ENCODE results near the gene DRGX. TPM values are rescaled to one million over a fixed set of nuclear protein-coding genes. Genes with fewer than 3 reads are reported as not detected.

Gene DRGX
- total and polyA plus RNA-seq, 2 donors (not counting 3 experiments of a cell fraction or from before 2014, with no cell fraction given) = not detected

- Histone ChIP-seq H3K4me1 (ENCODE audit: control insufficient read depth, extremely low read depth, insufficient read depth, low read length) (no peaks in the 10 kb centered on the region), H3K36me3 (ENCODE audit: control insufficient read depth in 2 of 2, extremely low read depth in 1 of 2, insufficient read depth in 2 of 2, low read length in 2 of 2) (no peaks in the 10 kb centered on the region), H3K9me1 (replicated peaks; ENCODE audit: control insufficient read depth, extremely low read depth, insufficient read depth, low read length) (no peaks in the 10 kb centered on the region), H3K9me3 (replicated peaks; ENCODE audit: control insufficient read depth, insufficient read depth, low read length) (no peaks in the 10 kb centered on the region), H3K27me3 (ENCODE audit: control insufficient read depth in 2 of 2, insufficient read depth in 2 of 2, low read length in 2 of 2) (peaks cover 0 to under 1% of the 10 kb centered on the region in 2 experiments), H3K79me2 (ENCODE audit: control insufficient read depth, insufficient read depth, low read length) (no peaks in the 10 kb centered on the region), H4K20me1 (replicated peaks; ENCODE audit: control insufficient read depth, extremely low read depth, insufficient read depth, low read length) (no peaks in the 10 kb centered on the region), H3K4me3 (replicated peaks in 1 of 3; ENCODE audit: insufficient read depth in 1 of 3, low read depth in 1 of 3, low read length in 3 of 3) (no peak overlapping the region), H3K9ac (replicated peaks; ENCODE audit: extremely low read depth, insufficient read depth, low read length) (no peak overlapping the region), H3K4me2 (ENCODE audit: insufficient read depth, low read length) (no peak overlapping the region), H3K27ac (ENCODE audit: insufficient read depth, low read depth, low read length) (no peak overlapping the region), H2AFZ (ENCODE audit: low read depth, low read length) (no peak overlapping the region)
- intact Hi-C loops (cut with micrococcal nuclease) (no loop called here), dilution Hi-C loops (cut with MboI; ENCODE audit: extremely low pct_ligation_motif_present, low sequenced_read_pairs) (no loop called here)
- no TSS peak for BruUV-seq (replicated peaks)
- TF ChIP-seq POLR2A (IDR thresholded peaks at IDR 0.05; ENCODE audit: low read depth, low read length) (no peak), GATA2 (IDR thresholded peaks at IDR 0.05; ENCODE audit: insufficient read depth, insufficient read length, low read depth, low read length) (no peak), JUN (IDR thresholded peaks at IDR 0.05; ENCODE audit: borderline replicate concordance, insufficient read depth, insufficient read length, low read depth) (no peak), EZH2 (IDR thresholded peaks at IDR 0.05; ENCODE audit: borderline replicate concordance, low read depth, low read length, severe bottlenecking) (no peak), CTCF (IDR thresholded peaks at IDR 0.05; ENCODE audit: extremely low read depth in 1 of 2, insufficient read depth in 1 of 2, low read depth in 1 of 2, low read length in 2 of 2) (no peak), MAX (IDR thresholded peaks at IDR 0.05; ENCODE audit: insufficient read depth, insufficient read length) (no peak), FOS (IDR thresholded peaks at IDR 0.05; ENCODE audit: borderline replicate concordance, insufficient read depth, low read length) (no peak), MYC (IDR thresholded peaks at IDR 0.05; ENCODE audit: low read depth, low read length) (no peak), POLR2AphosphoS5 (IDR thresholded peaks at IDR 0.05; ENCODE audit: insufficient read depth, low read depth, low read length) (no peak)
- FAIRE-seq (no peak), DNase-seq (ENCODE audit: low read depth, low spot score) (no peak)
- CTCF ChIA-PET = interaction anchor here (0.8 to 1.8 kb wide), 2 partner anchors 11 to 45 kb away, joined by 3 to 4 read pairs; no protein-coding TSS in a partner anchor
- POLR2A ChIA-PET = no interaction called here
Measured at GRCh38 chr10:49361735-49362568, 33.9 kb downstream of the DRGX start.

All from endothelial cell of umbilical vein (primary cell).